Measurements from ENCODE around the gene ZFYVE27.

GRCh38 chr10:97705006-97705670 is 31.8 kb upstream of the ZFYVE27 start:
- TF ChIP-seq CTCF (IDR thresholded peaks at IDR 0.05) (no peak), POLR2A (IDR thresholded peaks at IDR 0.05) (no peak)

Measured in esophagus squamous epithelium (tissue), 4 donors.